OCI-LY7 (cell line): ENCODE data around the gene ACTR6. TPM values are rescaled to one million over a fixed set of nuclear protein-coding genes. Genes with fewer than 3 reads are reported as not detected.

Experiments
- BruUV-seq: library from RNA; stranded (reverse); fragments of 400-500 nt; replicated peaks from 2 replicates; lab custom pipeline; 2021; lab: Mats Ljungman, UMichigan
- CTCF ChIA-PET: fragments of 300-600 bp; sonication (Branson Sonifier 250); formaldehyde crosslinking; loops from one replicate; lab custom pipeline; 2022; ENCODE audit warnings: antibody characterized with exemption; ENCODE audit not compliant: unreplicated experiment; lab: Charles Lee
- POLR2A ChIA-PET: fragments of 300-600 bp; sonication (Branson Sonifier 250); formaldehyde crosslinking; loops from one replicate; lab custom pipeline; 2022; ENCODE audit warnings: antibody characterized with exemption; lab: Charles Lee
- DNase-seq: peaks from one replicate; pipeline ENCODE4 v3.0.0-alpha.2; 2015; ENCODE audit warnings: low spot score
- H2AFZ ChIP-seq: fragments of 200-600 bp; sonication (generic), shearing (Covaris generic); 2 replicates; pipeline ENCODE4 v1.6.1; 2014; ENCODE audit warnings: mild to moderate bottlenecking, antibody characterized with exemption, low read length, moderate library complexity
- H3K27ac ChIP-seq: fragments of 200-600 bp; sonication (generic); 2 replicates; pipeline ENCODE4 v1.5.1; 2014; ENCODE audit warnings: mixed run types, low read depth, mild to moderate bottlenecking, moderate library complexity, low read length, inconsistent platforms; ENCODE audit not compliant: poor library complexity, severe bottlenecking
- H3K36me3 ChIP-seq: fragments of 200-600 bp; sonication (generic); 2 replicates; pipeline ENCODE4 v1.6.1; 2014; ENCODE audit warnings: mild to moderate bottlenecking, antibody characterized with exemption, low read length, moderate library complexity, mixed read lengths; ENCODE audit not compliant: insufficient read depth
- H3K4me1 ChIP-seq: fragments of 200-600 bp; sonication (generic); 2 replicates; pipeline ENCODE4 v1.5.1; 2014; ENCODE audit warnings: mild to moderate bottlenecking, low read length; ENCODE audit not compliant: insufficient read depth, poor library complexity, severe bottlenecking
- H3K4me2 ChIP-seq: fragments of 200-600 bp; sonication (generic); 2 replicates; pipeline ENCODE4 v1.6.1; 2014; ENCODE audit warnings: mild to moderate bottlenecking, low read length
- H3K4me3 ChIP-seq: fragments of 200-600 bp; sonication (generic); 2 replicates; pipeline ENCODE4 v1.5.1; 2014; ENCODE audit warnings: mild to moderate bottlenecking, low read depth, low read length; ENCODE audit not compliant: poor library complexity, severe bottlenecking
- H3K79me2 ChIP-seq: fragments of 200-600 bp; sonication (generic); 2 replicates; pipeline ENCODE4 v1.6.1; 2016; ENCODE audit warnings: low read depth, mild to moderate bottlenecking, low read length, moderate library complexity, mixed read lengths; ENCODE audit not compliant: insufficient read depth
- H3K9me2 ChIP-seq: fragments of 200-600 bp; sonication (generic); 2 replicates; pipeline ENCODE4 v1.6.1; 2016; ENCODE audit warnings: mild to moderate bottlenecking, low read length, mixed read lengths; ENCODE audit not compliant: insufficient read depth
- H3K9me3 ChIP-seq: fragments of 200-600 bp; sonication (generic); 2 replicates; pipeline ENCODE4 v1.6.1; 2014; ENCODE audit warnings: mild to moderate bottlenecking, mixed run types, low read length, mixed read lengths
- H4K20me1 ChIP-seq: fragments of 200-600 bp; sonication (generic); 2 replicates; pipeline ENCODE4 v1.6.1; 2014; ENCODE audit warnings: mild to moderate bottlenecking, antibody characterized with exemption, low read length, moderate library complexity, mixed read lengths; ENCODE audit not compliant: insufficient read depth
- CTCF ChIP-seq: fragments of 200-600 bp; sonication (generic); conservative IDR thresholded peaks from 2 replicates; pipeline ENCODE4 v1.5.1; 2014; ENCODE audit warnings: mild to moderate bottlenecking, antibody characterized with exemption, low read length, moderate library complexity, mixed read lengths
- EZH2phosphoT487 ChIP-seq: fragments of 200-600 bp; sonication (generic); IDR thresholded peaks from 2 replicates; pipeline ENCODE4 v1.6.1; 2018; ENCODE audit warnings: low read depth, borderline replicate concordance, mild to moderate bottlenecking, mixed run types, antibody characterized with exemption, low read length, moderate library complexity, mixed read lengths
- intact Hi-C: fragments of 100-400 bp; cut with micrococcal nuclease; formaldehyde crosslinking; loops from one replicate; pipeline ENCODE4 v1.10.0; 2022; ENCODE audit not compliant: unreplicated experiment
- total RNA-seq, 2 experiments: library from RNA; depleted of rRNA in 1 of 2; stranded (reverse); fragments of >200 nt in 1 of 2; shearing (Covaris generic) in 1 of 2; gene quantifications; 2 replicates each; pipeline ENCODE4 v1.2.3, GENCODE V29; 2014 to 2022

ACTR6 gene
- total RNA-seq, 2 experiments from 2014 or later: 22.2 to 37.6 TPM

DNA sequence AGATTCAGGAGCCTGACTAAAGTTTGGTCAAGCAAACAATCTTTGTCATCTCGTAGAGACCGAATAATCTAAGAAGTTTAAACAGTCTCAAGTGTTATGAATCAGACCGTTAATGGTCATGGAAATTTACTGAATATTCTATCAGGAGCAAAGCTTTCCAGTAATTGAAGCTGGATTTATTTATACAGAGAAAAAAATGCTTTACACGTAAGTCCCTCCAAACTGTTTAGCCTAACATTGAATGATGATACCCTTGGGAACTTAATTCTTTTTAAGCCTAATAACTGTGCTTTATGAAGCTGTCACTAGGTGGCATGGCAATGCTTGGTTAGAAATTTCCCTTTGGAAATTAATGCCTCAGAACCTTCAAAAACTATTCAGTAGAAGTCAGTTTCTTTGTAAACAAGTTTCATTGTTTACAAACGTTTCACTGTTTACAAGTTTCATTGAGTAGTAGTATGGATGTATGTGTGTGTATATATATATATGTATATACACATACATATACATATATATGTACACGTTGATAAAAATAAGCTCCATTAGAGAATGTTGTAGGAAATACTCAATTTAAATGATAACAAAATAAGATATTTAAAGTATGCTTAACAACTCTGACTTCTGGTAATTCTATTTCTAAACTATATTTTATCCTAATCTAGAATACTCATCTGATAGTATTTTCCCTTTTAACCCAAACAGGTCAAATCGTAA, 34.1 kb downstream of the ACTR6 start:
- H3K4me2 ChIP-seq: no peak overlapping the region
- POLR2A ChIA-PET: interaction anchor here (0.6 to 0.9 kb wide), 3 partner anchors 8 to 535 kb away, joined by 3 to 6 read pairs (median 6); no protein-coding TSS in a partner anchor
- CTCF ChIA-PET: interaction anchor here (1.0 kb wide), 1 partner anchor 170 kb away, joined by 7 read pairs; no protein-coding TSS in a partner anchor

DNA sequence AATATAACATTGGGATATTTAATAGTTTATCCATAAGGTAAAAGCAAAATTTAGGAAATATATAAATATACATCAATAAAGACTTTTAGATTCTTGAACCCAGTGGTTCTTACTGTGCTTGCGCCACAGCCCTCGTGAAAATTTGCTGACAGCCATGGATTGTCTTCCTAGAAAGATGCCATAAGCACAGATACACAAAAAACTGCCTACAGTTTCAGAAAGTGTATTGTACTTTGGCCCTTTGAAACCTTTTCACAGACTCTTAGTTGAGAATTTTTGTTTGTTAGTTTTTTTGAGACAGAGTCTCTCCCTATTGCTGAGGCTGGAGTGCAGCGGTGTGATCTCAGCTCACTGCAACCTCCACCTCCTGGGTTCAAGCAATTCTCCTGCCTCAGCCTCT, 38.2 kb downstream of the ACTR6 start:
- BruUV-seq: no TSS peak
- Histone ChIP-seq H3K9me2 (no peaks in the 10 kb centered on the region), H3K36me3 (no peaks in the 10 kb centered on the region), H3K27ac (no peak overlapping the region), H2AFZ (no peak overlapping the region), H4K20me1 (no peaks in the 10 kb centered on the region), H3K79me2 (no peaks in the 10 kb centered on the region), H3K4me1 (no peaks in the 10 kb centered on the region), H3K9me3 (no peaks in the 10 kb centered on the region), H3K4me2 (no peak overlapping the region), H3K4me3 (no peak overlapping the region)
- TF ChIP-seq EZH2phosphoT487: no peak
- no peak for TF ChIP-seq CTCF
- ChIA-PET POLR2A (no interaction called here), CTCF (no interaction called here)
- DNase-seq: no peak
- intact Hi-C loops: no loop called here

More for the DNA sequence above, 34.1 kb downstream of the ACTR6 start:
- no TSS peak for BruUV-seq
- no peak overlapping the region for H2AFZ ChIP-seq
- H3K79me2 ChIP-seq: no peaks in the 10 kb centered on the region
- no peaks in the 10 kb centered on the region for H3K9me2 ChIP-seq
- no peak overlapping the region for H3K4me3 ChIP-seq
- no peaks in the 10 kb centered on the region for H3K4me1 ChIP-seq
- no peaks in the 10 kb centered on the region for H3K9me3 ChIP-seq
- H3K27ac ChIP-seq: no peak overlapping the region
- TF ChIP-seq EZH2phosphoT487 (no peak), CTCF (peak; percentile 89)
- intact Hi-C loops: loop anchor here (1.0 to 5.0 kb wide), 5 partner anchors 113 to 508 kb away; no protein-coding TSS in a partner anchor
- no peaks in the 10 kb centered on the region for H3K36me3 ChIP-seq
- peak; percentile 53 for DNase-seq
- H4K20me1 ChIP-seq: no peaks in the 10 kb centered on the region

DNA sequence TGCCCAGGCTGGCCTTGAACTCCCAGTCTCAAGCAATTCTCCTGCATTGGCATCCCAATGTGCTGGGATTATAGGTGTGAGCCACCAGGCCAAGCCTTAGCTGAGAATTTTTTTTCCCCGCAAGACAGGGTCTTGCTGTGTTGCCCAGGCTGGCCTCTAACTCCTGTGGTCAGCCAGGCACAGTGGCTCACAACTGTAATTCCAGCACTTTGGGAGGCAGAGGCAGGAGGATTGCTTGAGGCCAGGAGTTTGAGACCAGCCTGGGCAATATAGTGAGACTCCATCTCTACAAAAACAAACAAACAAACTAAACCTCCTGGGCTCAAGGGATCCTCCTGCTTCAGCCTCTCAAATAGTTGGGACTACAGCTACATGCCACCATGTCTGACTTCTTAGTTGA, 39.0 kb downstream of the ACTR6 start:
- no peaks in the 10 kb centered on the region for H3K9me2 ChIP-seq
- H4K20me1 ChIP-seq: no peaks in the 10 kb centered on the region
- no peak overlapping the region for H3K4me2 ChIP-seq
- no peaks in the 10 kb centered on the region for H3K4me1 ChIP-seq
- no peak overlapping the region for H2AFZ ChIP-seq
- no peak for DNase-seq
- no peaks in the 10 kb centered on the region for H3K36me3 ChIP-seq
- intact Hi-C loops: no loop called here
- H3K79me2 ChIP-seq: no peaks in the 10 kb centered on the region
- no peak overlapping the region for H3K27ac ChIP-seq
- ChIA-PET POLR2A (interaction anchor here (0.7 kb wide), 1 partner anchor 51 kb away, joined by 4 read pairs; no protein-coding TSS in a partner anchor), CTCF (no interaction called here)
- no peaks in the 10 kb centered on the region for H3K9me3 ChIP-seq
- no TSS peak for BruUV-seq
- TF ChIP-seq CTCF (no peak), EZH2phosphoT487 (no peak)
- no peak overlapping the region for H3K4me3 ChIP-seq
